ENCODE measurements around the gene ELOF1. TPM values are rescaled to one million over a fixed set of nuclear protein-coding genes. Genes with fewer than 3 reads are reported as not detected.

The ELOF1 gene
- total and polyA plus RNA-seq, 2 experiments from 2014 or later: 45.3 to 98.6 TPM

DNA sequence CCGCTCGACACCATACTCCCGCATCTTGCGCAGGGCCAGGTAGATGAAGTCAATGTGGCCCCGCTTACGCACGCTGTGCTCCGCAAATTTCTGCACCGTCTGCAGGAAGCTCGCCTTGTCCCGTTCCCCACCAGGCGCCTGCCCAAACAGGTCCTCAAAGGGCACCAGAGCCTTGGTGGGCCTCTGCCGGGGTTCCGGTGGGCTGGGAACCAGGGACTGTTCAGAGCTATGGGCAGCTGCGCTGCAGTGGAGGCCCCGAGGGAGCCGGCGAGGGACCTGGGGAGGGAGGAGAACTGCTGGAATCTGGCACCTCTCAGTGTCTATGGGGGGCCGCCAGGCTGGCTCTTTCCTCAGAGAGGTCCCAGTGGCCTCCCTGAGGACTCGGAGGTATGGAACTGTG is 45.1 kb downstream of the ELOF1 start:
- H3K27ac ChIP-seq: no peak overlapping the region
- H3K27me3 ChIP-seq: no peaks in the 10 kb centered on the region
- no peaks in the 10 kb centered on the region for H3K9me3 ChIP-seq (ENCODE audit: low read depth)
- TF ChIP-seq CTCF (IDR thresholded peaks at IDR 0.05; ENCODE audit: low read depth, low read length): no peak
- H3K36me3 ChIP-seq: peaks cover 6% of the 10 kb centered on the region
- no peak overlapping the region for H3K4me3 ChIP-seq
- DNase-seq (ENCODE audit: low read depth in 1 of 2, low spot score in 1 of 2): no peak
- no peaks in the 10 kb centered on the region for H3K4me1 ChIP-seq (ENCODE audit: low read depth)

DNA sequence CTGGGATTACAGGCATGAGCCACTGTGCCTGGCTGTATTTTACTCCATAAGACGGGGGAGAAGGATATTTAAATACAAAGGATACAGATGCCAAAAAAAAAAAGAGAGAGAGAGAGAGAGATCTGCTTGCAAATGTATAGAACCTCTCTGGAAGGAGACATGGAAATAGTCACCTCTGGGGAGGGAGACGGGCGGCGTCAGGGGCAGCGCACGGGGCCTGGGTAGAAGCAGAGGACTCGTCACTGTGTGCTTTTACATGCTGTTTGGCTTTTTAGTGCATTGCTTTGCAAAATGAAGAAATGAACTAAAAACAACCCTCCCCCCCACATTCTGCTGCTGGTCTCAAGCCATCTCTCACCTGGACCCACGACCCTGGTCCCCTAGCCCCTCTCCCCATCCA is 48.6 kb downstream of the ELOF1 start:
- H3K9me3 ChIP-seq (ENCODE audit: low read depth): no peaks in the 10 kb centered on the region
- no peak for DNase-seq (ENCODE audit: low read depth in 1 of 2, low spot score in 1 of 2)
- TF ChIP-seq CTCF (IDR thresholded peaks at IDR 0.05; ENCODE audit: low read depth, low read length): no peak

DNA sequence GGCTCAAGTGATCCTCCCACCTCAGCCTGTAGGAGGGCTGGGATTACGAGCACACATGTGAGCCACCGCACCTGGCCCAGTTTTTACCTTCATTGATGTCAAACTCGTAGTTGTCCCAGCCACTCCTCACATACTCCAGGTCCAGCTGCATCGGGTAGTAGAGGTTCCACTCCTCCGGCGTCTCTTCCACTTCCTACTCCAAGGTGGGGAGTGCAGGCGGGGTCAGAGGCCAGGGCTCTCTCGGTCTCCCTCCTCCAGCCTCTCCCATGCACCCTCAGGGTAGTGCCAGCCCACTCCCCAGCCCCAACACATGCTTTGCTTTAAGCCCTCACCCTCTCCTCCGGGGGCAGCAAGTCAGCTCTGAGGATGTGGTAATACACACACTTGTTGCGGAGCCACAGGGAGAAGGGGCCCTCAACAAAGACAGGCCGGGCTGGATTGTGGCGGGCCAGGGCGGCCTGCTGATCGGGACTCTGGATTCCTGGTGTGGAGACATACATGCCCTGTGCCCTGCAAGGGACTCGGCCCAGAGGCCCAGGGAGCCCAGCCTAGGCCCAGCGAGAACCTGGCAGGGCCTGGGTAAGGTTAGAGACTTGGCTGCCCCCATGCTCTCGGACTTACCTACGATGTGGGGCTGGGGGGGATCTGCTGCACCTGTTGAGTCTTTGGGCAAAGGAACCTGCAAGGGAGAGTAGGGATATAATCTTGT is 51.5 kb downstream of the ELOF1 start:
- Histone ChIP-seq H3K4me1 (ENCODE audit: low read depth) (peaks cover 4% of the 10 kb centered on the region), H3K36me3 (peaks cover 4% of the 10 kb centered on the region), H3K9me3 (ENCODE audit: low read depth) (no peaks in the 10 kb centered on the region), H3K27me3 (no peaks in the 10 kb centered on the region), H3K4me3 (no peak overlapping the region), H3K27ac (no peak overlapping the region)
- DNase-seq (ENCODE audit: low read depth in 1 of 2, low spot score in 1 of 2): no peak
- no peak for TF ChIP-seq CTCF (IDR thresholded peaks at IDR 0.05; ENCODE audit: low read depth, low read length)

More for the DNA sequence above, 48.6 kb downstream of the ELOF1 start:
- Histone ChIP-seq H3K4me1 (ENCODE audit: low read depth) (no peaks in the 10 kb centered on the region), H3K36me3 (peaks cover 4% of the 10 kb centered on the region), H3K27ac (no peak overlapping the region), H3K4me3 (no peak overlapping the region), H3K27me3 (no peaks in the 10 kb centered on the region)

- H3K27me3 ChIP-seq: no peaks in the 10 kb centered on the region
- no peak for DNase-seq (ENCODE audit: low read depth in 1 of 2, low spot score in 1 of 2)
- H3K9me3 ChIP-seq (ENCODE audit: low read depth): no peaks in the 10 kb centered on the region
- no peak overlapping the region for H3K4me3 ChIP-seq
- H3K36me3 ChIP-seq: no peaks in the 10 kb centered on the region
- peaks cover 4% of the 10 kb centered on the region for H3K4me1 ChIP-seq (ENCODE audit: low read depth)
- no peak for TF ChIP-seq CTCF (IDR thresholded peaks at IDR 0.05; ENCODE audit: low read depth, low read length)
- H3K27ac ChIP-seq: no peak overlapping the region
Measured at GRCh38 chr19:11506967-11507366, 52.1 kb downstream of the ELOF1 start.

DNA sequence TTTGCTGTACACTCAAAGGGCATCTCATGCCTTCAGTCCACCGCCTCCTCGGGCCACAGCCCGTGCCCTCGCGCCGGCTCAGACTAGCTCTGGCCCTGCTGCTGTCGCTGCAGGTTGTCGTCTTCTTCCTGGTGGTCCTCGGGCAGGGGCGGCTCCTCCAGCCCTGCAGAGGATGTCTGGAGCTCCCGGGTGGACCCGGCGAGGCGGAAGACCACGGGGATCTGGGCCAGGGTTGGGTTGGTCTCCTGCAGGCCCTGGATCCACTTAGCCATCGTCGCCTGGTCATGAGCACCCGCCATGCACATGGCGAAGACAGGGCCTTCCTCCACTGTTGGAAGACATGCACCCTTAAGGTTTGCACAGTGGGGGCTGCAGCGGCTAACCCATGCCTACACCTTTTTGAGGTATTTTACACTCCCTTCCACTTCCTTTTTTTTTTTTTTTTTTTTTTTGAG is 52.9 kb downstream of the ELOF1 start:
- Histone ChIP-seq H3K9me3 (ENCODE audit: low read depth) (no peaks in the 10 kb centered on the region), H3K27ac (peak overlapping the region; percentile 96), H3K4me3 (peak overlapping the region; percentile 87), H3K36me3 (no peaks in the 10 kb centered on the region), H3K4me1 (ENCODE audit: low read depth) (peaks cover 4% of the 10 kb centered on the region), H3K27me3 (no peaks in the 10 kb centered on the region)
- no peak for TF ChIP-seq CTCF (IDR thresholded peaks at IDR 0.05; ENCODE audit: low read depth, low read length)
- DNase-seq (ENCODE audit: low read depth in 1 of 2, low spot score in 1 of 2): no peak
